ENCODE results near the gene RAET1L. TPM values are rescaled to one million over a fixed set of nuclear protein-coding genes. Genes with fewer than 3 reads are reported as not detected.

The RAET1L gene
- total and polyA plus RNA-seq, 10 of the 15 experiments (the other 5 are each of a cell fraction or from before 2014, with no cell fraction given) = not detected

DNA sequence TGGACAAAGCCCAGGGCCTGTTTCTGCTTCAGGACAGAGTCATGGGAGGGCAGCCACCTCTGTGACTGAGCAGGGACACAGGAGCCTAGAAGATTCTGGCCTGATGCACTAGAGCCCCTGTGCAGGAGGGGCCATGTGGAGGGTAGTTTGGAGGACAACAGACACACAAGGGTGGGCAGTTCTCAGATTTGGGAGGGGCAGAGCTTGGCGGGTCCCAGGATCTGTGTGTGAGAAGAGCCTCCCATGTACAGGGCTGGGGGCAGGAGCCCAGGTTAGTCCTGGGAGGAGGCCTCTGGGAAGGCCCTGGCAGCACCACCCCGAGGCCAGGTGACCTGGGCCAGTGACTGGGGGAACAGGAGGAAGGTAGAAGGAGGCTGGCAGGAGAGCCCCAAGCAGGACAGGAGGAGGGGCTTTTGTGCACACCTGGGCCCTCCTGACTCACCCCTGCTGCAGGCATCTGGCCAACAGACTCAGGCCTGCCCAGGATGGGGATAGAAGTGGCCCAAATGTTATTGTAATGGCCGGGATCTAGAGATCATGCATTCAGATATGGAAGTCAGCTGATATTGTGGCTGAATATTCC lies 45.0 kb upstream of the RAET1L start:
- in situ Hi-C loops (cut with MboI) = loop anchor here (5.0 to 10.0 kb wide), 2 partner anchors 324 to 742 kb away; no protein-coding TSS in a partner anchor
- FAIRE-seq = no peak

More for the DNA sequence above, 45.0 kb upstream of the RAET1L start:
- intact Hi-C loops (cut with micrococcal nuclease; ENCODE audit: unreplicated experiment) = no loop called here
- 25% methylated on average over 3 of the region's 3 CpGs for WGBS (ENCODE audit: insufficient coverage, insufficient replicate concordance, low lambda C conversion rate, missing lambda C conversion rate)
- no peaks in the 10 kb centered on the region for H3K79me2 ChIP-seq (ENCODE audit: control insufficient read depth, insufficient read depth, low read length)
- POLR2A ChIA-PET = no interaction called here
- TF ChIP-seq ZBTB11 (CRISPR knock-in tag; IDR thresholded peaks at IDR 0.05) (no peak), LARP7 (IDR thresholded peaks at IDR 0.05) (no peak), ASH2L (IDR thresholded peaks at IDR 0.05; ENCODE audit: borderline replicate concordance, low read depth) (no peak), BHLHE40 (IDR thresholded peaks at IDR 0.05; ENCODE audit: borderline replicate concordance in 1 of 2, low read depth in 2 of 2, low read length in 1 of 2) (no peak)
- TF ChIP-seq, protein P1, sequence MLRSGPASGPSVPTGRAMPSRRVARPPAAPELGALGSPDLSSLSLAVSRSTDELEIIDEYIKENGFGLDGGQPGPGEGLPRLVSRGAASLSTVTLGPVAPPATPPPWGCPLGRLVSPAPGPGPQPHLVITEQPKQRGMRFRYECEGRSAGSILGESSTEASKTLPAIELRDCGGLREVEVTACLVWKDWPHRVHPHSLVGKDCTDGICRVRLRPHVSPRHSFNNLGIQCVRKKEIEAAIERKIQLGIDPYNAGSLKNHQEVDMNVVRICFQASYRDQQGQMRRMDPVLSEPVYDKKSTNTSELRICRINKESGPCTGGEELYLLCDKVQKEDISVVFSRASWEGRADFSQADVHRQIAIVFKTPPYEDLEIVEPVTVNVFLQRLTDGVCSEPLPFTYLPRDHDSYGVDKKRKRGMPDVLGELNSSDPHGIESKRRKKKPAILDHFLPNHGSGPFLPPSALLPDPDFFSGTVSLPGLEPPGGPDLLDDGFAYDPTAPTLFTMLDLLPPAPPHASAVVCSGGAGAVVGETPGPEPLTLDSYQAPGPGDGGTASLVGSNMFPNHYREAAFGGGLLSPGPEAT (IDR thresholded peaks at IDR 0.05; ENCODE audit: low read depth) = no peak
- TF ChIP-seq, protein P2, sequence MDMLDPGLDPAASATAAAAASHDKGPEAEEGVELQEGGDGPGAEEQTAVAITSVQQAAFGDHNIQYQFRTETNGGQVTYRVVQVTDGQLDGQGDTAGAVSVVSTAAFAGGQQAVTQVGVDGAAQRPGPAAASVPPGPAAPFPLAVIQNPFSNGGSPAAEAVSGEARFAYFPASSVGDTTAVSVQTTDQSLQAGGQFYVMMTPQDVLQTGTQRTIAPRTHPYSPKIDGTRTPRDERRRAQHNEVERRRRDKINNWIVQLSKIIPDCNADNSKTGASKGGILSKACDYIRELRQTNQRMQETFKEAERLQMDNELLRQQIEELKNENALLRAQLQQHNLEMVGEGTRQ (IDR thresholded peaks at IDR 0.05; ENCODE audit: borderline replicate concordance, low read depth, low read length) = no peak
- no peak overlapping the region for H3K4me2 ChIP-seq (ENCODE audit: control insufficient read depth, insufficient read depth)
- H3K9me3 ChIP-seq (replicated peaks; ENCODE audit: control insufficient read depth, insufficient read depth, low read length) = no peaks in the 10 kb centered on the region
- H3K4me3 ChIP-seq = no peak overlapping the region
- no peak overlapping the region for H2AFZ ChIP-seq (ENCODE audit: control insufficient read depth, low read depth, low read length)
- ATAC-seq (no peak), DNase-seq (ENCODE audit: low read depth, low spot score) (no peak)
- no peaks in the 10 kb centered on the region for H3K4me1 ChIP-seq (ENCODE audit: control insufficient read depth, insufficient read depth, low read length)
- SMC1A ChIA-PET (ENCODE audit: uncharacterized antibody, unreplicated experiment) = interaction anchor here (0.6 to 1.7 kb wide), 6 partner anchors 173 to 972 kb away, joined by 3 to 13 read pairs (median 4); no protein-coding TSS in a partner anchor
- no peak overlapping the region for H3K27ac ChIP-seq (ENCODE audit: control insufficient read depth, insufficient read depth)
- H3K27me3 ChIP-seq (replicated peaks in 1 of 2; ENCODE audit: control insufficient read depth in 2 of 2, insufficient read depth in 2 of 2, low read length in 1 of 2) = peaks cover 0 to 2% of the 10 kb centered on the region in 2 experiments; a peak in 1 of 4 replicates
- CTCF ChIA-PET = interaction anchor here (0.6 to 2.6 kb wide), 23 partner anchors 9 to 1287 kb away, joined by 3 to 33 read pairs (median 4); no protein-coding TSS in a partner anchor
- BruUV-seq (replicated peaks) = no TSS peak
- no peaks in the 10 kb centered on the region for H4K20me1 ChIP-seq (ENCODE audit: control insufficient read depth, insufficient read depth)
- no peak overlapping the region for H3K9ac ChIP-seq (ENCODE audit: control insufficient read depth, insufficient read depth, low read length)
- RAD21 ChIA-PET (ENCODE audit: unreplicated experiment) = interaction anchor here (1.0 to 1.5 kb wide), 5 partner anchors 11 to 745 kb away, joined by 3 to 13 read pairs (median 3); no protein-coding TSS in a partner anchor
- H3K36me3 ChIP-seq (ENCODE audit: control insufficient read depth in 2 of 2, insufficient read depth in 2 of 2, low read length in 1 of 2) = no peaks in the 10 kb centered on the region
